ENCODE data around the gene IGSF22. TPM values are rescaled to one million over a fixed set of nuclear protein-coding genes. Genes with fewer than 3 reads are reported as not detected.
"Not testable (repeated sequence)": the region's sequence is repeated elsewhere in the genome, so short reads cannot be mapped to it uniquely, and the experiment has no call there.

Gene IGSF22
- polyA plus RNA-seq, 4 donors = 0.87 to 2.6 (median 1.6) TPM

GRCh38 chr11:18696638-18697225, 29.3 kb downstream of the IGSF22 start:
- DNase-seq (ENCODE audit: low read depth in 4 of 4, low spot score in 3 of 4) = no peak

GRCh38 chr11:18692941-18693760, 32.8 kb downstream of the IGSF22 start:
- DNase-seq (ENCODE audit: low read depth in 4 of 4, low spot score in 3 of 4) = no peak

DNA sequence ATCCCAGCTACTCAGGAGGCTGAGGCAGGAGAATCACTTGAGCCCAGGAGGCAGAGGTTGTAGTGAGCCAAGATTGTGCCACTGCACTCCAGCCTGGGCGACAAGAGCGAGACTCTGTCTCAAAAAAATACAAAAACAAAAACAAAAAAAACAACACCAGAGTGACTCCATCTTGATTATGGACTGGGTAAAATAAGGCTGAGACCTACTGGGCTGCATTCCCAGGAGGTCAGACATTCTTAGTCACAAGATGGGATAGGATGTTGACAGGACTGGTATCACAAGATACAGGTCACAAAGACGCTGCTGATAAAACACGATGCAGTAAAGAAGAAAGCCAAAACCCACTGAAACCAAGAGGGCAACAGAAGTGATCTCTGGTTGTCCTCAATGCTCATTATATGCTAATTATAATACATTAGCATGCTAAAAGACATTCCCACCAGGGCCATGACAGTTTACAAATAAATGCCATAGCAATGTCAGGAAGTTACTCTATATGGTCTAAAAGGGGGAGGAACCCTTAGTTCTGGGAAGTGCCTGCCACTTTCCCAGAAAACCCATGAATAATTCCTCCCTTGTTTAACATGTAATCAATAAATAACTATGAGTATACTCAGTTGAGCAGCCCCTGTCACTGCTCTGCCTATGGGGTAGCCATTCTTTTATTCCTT, 34.4 kb downstream of the IGSF22 start:
- not testable (repeated sequence) for DNase-seq (ENCODE audit: low read depth in 4 of 4, low spot score in 3 of 4)

DNA sequence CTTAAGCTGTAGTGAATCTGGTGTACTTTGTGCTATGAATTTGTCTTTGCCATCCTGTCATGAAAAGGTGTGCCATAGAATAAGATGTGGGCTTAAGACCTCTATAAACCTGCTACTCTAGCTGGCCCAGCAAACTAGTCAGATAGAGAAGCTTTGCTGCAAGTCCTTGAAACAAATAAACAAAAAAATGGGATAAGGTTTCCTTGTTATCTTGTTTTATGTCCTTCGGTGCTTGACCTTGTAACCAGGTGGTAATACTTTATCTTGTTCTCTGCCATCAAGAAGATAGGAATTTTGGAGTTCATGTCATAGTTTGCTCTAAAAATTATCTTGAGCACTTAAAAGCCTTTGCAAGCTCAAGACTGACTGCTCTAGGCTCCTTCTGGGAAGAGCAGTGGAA, 41.7 kb downstream of the IGSF22 start:
- DNase-seq (ENCODE audit: low read depth in 4 of 4, low spot score in 3 of 4) = no peak

GRCh38 chr11:18682466-18682865, 43.5 kb downstream of the IGSF22 start:
- no peak for DNase-seq (ENCODE audit: low read depth in 4 of 4, low spot score in 3 of 4)

- not testable (repeated sequence) for DNase-seq (ENCODE audit: low read depth in 4 of 4, low spot score in 3 of 4)
Observed at GRCh38 chr11:18681949-18682348, 44.0 kb downstream of the IGSF22 start.

- DNase-seq (ENCODE audit: low read depth in 4 of 4, low spot score in 3 of 4) = no peak
Observed at GRCh38 chr11:18677560-18677959, 48.4 kb downstream of the IGSF22 start.

- no peak for DNase-seq (ENCODE audit: low read depth in 4 of 4, low spot score in 3 of 4)
Observed at GRCh38 chr11:18676803-18677202, 49.2 kb downstream of the IGSF22 start.

DNA sequence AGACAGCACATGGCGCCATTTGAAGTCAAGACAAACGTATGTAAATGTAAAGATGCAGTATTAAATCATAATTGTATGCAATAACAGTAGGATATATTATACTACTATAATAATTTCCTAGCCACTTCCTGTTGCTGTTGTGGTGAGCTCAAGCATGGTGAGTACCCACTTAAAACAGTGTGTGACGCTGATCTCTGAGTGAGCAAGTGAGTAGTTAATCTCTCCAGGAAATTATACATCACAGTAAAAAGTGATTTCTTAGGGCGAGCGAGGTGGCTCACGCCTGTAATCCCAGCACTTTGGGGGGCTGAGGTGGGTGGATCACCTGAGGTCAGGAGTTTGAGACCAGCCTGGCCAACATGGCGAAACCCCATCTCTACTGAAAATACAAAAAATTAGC, 53.8 kb downstream of the IGSF22 start:
- not testable (repeated sequence) for DNase-seq (ENCODE audit: low read depth in 4 of 4, low spot score in 3 of 4)

GRCh38 chr11:18671246-18671645, 54.7 kb downstream of the IGSF22 start:
- no peak for DNase-seq (ENCODE audit: low read depth in 4 of 4, low spot score in 3 of 4)

GRCh38 chr11:18669711-18670110, 56.3 kb downstream of the IGSF22 start:
- no peak for DNase-seq (ENCODE audit: low read depth in 4 of 4, low spot score in 3 of 4)

DNA sequence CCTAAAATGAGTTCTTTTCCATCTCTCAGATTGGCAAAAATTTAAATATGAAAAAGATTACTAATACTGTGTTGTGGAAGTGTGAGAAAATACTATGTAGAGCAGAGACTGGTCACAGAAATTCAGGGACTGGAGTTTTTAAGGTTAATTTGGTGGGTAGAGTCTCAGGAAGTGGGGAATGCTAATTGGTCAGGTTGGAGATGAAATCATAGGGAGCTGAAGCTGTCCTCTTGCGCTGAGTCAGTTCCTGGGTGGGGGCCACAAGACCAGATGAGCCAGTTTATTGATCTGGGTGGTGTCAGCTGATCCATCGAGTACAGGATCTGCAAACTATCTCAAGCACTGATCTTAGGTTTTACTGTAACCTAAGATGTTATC, 56.8 kb downstream of the IGSF22 start:
- no peak for DNase-seq (ENCODE audit: low read depth in 4 of 4, low spot score in 3 of 4)

- no peak for DNase-seq (ENCODE audit: low read depth in 4 of 4, low spot score in 3 of 4)
Observed at GRCh38 chr11:18668131-18668530, 57.9 kb downstream of the IGSF22 start.

DNA sequence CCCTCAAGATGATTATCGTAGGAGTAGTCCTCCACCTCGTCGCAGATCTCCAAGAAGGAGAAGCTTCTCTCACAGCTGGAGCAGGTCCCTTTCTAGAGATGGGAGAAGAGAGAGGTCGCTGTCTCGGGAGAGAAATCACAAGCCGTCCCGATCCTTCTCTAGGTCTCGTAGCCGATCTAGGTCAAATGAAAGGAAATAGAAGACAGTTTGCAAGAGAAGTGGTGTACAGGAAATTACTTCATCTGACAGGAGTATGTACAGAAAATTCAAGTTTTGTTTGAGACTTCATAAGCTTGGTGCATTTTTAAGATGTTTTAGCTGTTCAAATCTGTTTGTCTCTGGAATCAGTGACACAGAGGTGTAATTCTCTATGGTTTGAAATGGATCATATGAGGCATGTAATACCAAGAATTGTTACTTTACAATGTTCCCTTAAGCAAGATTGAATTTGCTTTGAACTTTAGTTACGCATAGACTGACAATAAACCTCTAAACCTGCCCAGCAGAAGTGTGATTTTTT, 60.6 kb downstream of the IGSF22 start:
- not testable (repeated sequence) for DNase-seq (ENCODE audit: low read depth in 4 of 4, low spot score in 3 of 4)

GRCh38 chr11:18657673-18658072, 68.3 kb downstream of the IGSF22 start:
- DNase-seq (ENCODE audit: low read depth in 4 of 4, low spot score in 3 of 4) = no peak

Other genes starting within 250 kb of the IGSF22 start
- gene TSG101, start 199.2 kb downstream of the IGSF22 start, polyA plus RNA-seq (ENCODE audit: insufficient read length in 4 of 4) = 100 to 1,000 TPM in 3 of 4 donors, 10 to 100 TPM in 1; 86.4 to 165 (median 137) TPM
- gene UEVLD, start 137.5 kb downstream of the IGSF22 start, polyA plus RNA-seq (ENCODE audit: insufficient read length in 4 of 4) = 10 to 100 TPM; 18.0 to 23.1 (median 20.8) TPM
- gene MISFA, start 126.4 kb downstream of the IGSF22 start, polyA plus RNA-seq (ENCODE audit: insufficient read length in 4 of 4) = 10 to 100 TPM in 1 of 4 donors, 1 to 10 TPM in 3; 4.5 to 16.8 (median 7.3) TPM
- 10 to 100 TPM; 25.7 to 29.2 (median 26.5) TPM for gene SPTY2D1, start 91.8 kb downstream of the IGSF22 start, polyA plus RNA-seq (ENCODE audit: insufficient read length in 4 of 4)
- 1 to 10 TPM; 5.8 to 8.3 (median 7.2) TPM for gene TMEM86A, start 27.4 kb downstream of the IGSF22 start, polyA plus RNA-seq (ENCODE audit: insufficient read length in 4 of 4)
- gene PTPN5, start 65.6 kb upstream of the IGSF22 start, polyA plus RNA-seq (ENCODE audit: insufficient read length in 4 of 4) = 1 to 10 TPM in 1 of 4 donors, under 1 TPM in 3; 0.63 to 1.1 (median 0.82) TPM
- gene MRGPRX1, start 213.2 kb upstream of the IGSF22 start, polyA plus RNA-seq (ENCODE audit: insufficient read length in 4 of 4) = not detected

All from left renal pelvis (tissue), 4 donors.